ENCODE data around the gene DRC3. TPM values are rescaled to one million over a fixed set of nuclear protein-coding genes. Genes with fewer than 3 reads are reported as not detected.

The DRC3 gene
- total RNA-seq, 2 donors from 2014 or later: 2.0 to 2.6 TPM

- no peak for DNase-seq
- Histone ChIP-seq H3K4me3 (ENCODE audit: low read length) (no peak overlapping the region), H3K27ac (ENCODE audit: low read depth, low read length) (no peak overlapping the region), H3K9me3 (ENCODE audit: control insufficient read depth, low read length) (no peaks in the 10 kb centered on the region), H3K4me1 (ENCODE audit: control insufficient read depth, insufficient read depth, low read length) (no peaks in the 10 kb centered on the region), H3K27me3 (ENCODE audit: control insufficient read depth, insufficient read depth, low read length, poor library complexity, severe bottlenecking) (no peaks in the 10 kb centered on the region), H3K9ac (ENCODE audit: extremely low read depth, low read length, poor library complexity, severe bottlenecking) (no peak overlapping the region), H3K36me3 (ENCODE audit: control insufficient read depth, insufficient read depth, low read length) (no peaks in the 10 kb centered on the region)
- no peaks in the 10 kb centered on the region for H3K4me1 Mint-ChIP-seq
- H3K27me3 Mint-ChIP-seq (ENCODE audit: insufficient read depth): no peaks in the 10 kb centered on the region
- no peak for TF ChIP-seq CTCF (conservative IDR thresholded peaks at IDR 0.05)
- H3K27ac Mint-ChIP-seq: no peak overlapping the region
- H3K9me3 Mint-ChIP-seq: no peaks in the 10 kb centered on the region
- H3K36me3 Mint-ChIP-seq (ENCODE audit: low read depth): no peaks in the 10 kb centered on the region
- H3K4me3 Mint-ChIP-seq: no peak overlapping the region
- 96 to 99% methylated on average over 6 of the region's 6 CpGs for WGBS, 2 experiments (ENCODE audit: insufficient coverage in 1 of 2, insufficient read length in 1 of 2)
Observed at GRCh38 chr17:17983776-17984175, 11.1 kb downstream of the DRC3 start.

- Mint-ChIP-seq H3K27me3 (ENCODE audit: insufficient read depth) (no peaks in the 10 kb centered on the region), H3K9me3 (no peaks in the 10 kb centered on the region), H3K4me3 (no peak overlapping the region), H3K27ac (no peak overlapping the region), H3K4me1 (peaks cover 2% of the 10 kb centered on the region), H3K36me3 (ENCODE audit: low read depth) (no peaks in the 10 kb centered on the region)
- no peak for TF ChIP-seq CTCF (conservative IDR thresholded peaks at IDR 0.05)
- Histone ChIP-seq H3K9me3 (ENCODE audit: control insufficient read depth, low read length) (no peaks in the 10 kb centered on the region), H3K27me3 (ENCODE audit: control insufficient read depth, insufficient read depth, low read length, poor library complexity, severe bottlenecking) (no peaks in the 10 kb centered on the region), H3K27ac (ENCODE audit: low read depth, low read length) (no peak overlapping the region), H3K36me3 (ENCODE audit: control insufficient read depth, insufficient read depth, low read length) (no peaks in the 10 kb centered on the region), H3K4me1 (ENCODE audit: control insufficient read depth, insufficient read depth, low read length) (no peaks in the 10 kb centered on the region), H3K9ac (ENCODE audit: extremely low read depth, low read length, poor library complexity, severe bottlenecking) (no peak overlapping the region), H3K4me3 (ENCODE audit: low read length) (no peak overlapping the region)
- no peak for DNase-seq
- 95 to 100% methylated on average over 1 to 2 of the region's 2 CpGs for WGBS, 2 experiments (ENCODE audit: insufficient coverage in 1 of 2, insufficient read length in 1 of 2)
Observed at GRCh38 chr17:17985153-17985552, 12.5 kb downstream of the DRC3 start.

- H3K9me3 ChIP-seq (ENCODE audit: control insufficient read depth, low read length): no peaks in the 10 kb centered on the region
- Mint-ChIP-seq H3K27me3 (ENCODE audit: insufficient read depth) (no peaks in the 10 kb centered on the region), H3K4me3 (no peak overlapping the region), H3K36me3 (ENCODE audit: low read depth) (no peaks in the 10 kb centered on the region), H3K4me1 (peaks cover 6% of the 10 kb centered on the region), H3K9me3 (no peaks in the 10 kb centered on the region), H3K27ac (no peak overlapping the region)
- no peaks in the 10 kb centered on the region for H3K27me3 ChIP-seq (ENCODE audit: control insufficient read depth, insufficient read depth, low read length, poor library complexity, severe bottlenecking)
- H3K27ac ChIP-seq (ENCODE audit: low read depth, low read length): no peak overlapping the region
- no peaks in the 10 kb centered on the region for H3K4me1 ChIP-seq (ENCODE audit: control insufficient read depth, insufficient read depth, low read length)
- no peak overlapping the region for H3K4me3 ChIP-seq (ENCODE audit: low read length)
- no peak overlapping the region for H3K9ac ChIP-seq (ENCODE audit: extremely low read depth, low read length, poor library complexity, severe bottlenecking)
- 88 to 95% methylated on average over 3 of the region's 3 CpGs for WGBS, 2 experiments (ENCODE audit: insufficient coverage in 1 of 2, insufficient read length in 1 of 2)
- DNase-seq: no peak
- H3K36me3 ChIP-seq (ENCODE audit: control insufficient read depth, insufficient read depth, low read length): no peaks in the 10 kb centered on the region
- TF ChIP-seq CTCF (conservative IDR thresholded peaks at IDR 0.05): peak; percentile 62
Observed at GRCh38 chr17:17985555-17985954, 12.9 kb downstream of the DRC3 start.
